Measurements from ENCODE around the gene SPOCK1.

Gene SPOCK1

DNA sequence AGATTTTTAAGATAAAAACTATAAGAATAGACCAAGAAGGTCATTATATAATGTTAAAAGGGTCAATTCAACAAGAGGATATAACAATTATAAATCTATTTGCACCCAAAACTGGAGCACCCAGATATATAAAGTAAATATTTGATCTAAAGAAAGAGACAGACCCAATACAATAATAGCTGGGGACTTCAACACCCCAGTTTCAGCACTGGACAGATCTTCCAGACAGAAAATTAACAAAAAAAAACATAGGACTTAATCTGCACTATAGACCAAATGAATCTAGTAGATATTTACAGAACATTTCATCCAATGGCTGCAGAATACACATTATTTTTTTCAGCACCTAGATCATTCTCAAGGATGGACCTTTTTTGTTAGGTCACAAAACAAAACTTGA lies 331.9 kb downstream of the SPOCK1 start:
- TF ChIP-seq, protein P1, sequence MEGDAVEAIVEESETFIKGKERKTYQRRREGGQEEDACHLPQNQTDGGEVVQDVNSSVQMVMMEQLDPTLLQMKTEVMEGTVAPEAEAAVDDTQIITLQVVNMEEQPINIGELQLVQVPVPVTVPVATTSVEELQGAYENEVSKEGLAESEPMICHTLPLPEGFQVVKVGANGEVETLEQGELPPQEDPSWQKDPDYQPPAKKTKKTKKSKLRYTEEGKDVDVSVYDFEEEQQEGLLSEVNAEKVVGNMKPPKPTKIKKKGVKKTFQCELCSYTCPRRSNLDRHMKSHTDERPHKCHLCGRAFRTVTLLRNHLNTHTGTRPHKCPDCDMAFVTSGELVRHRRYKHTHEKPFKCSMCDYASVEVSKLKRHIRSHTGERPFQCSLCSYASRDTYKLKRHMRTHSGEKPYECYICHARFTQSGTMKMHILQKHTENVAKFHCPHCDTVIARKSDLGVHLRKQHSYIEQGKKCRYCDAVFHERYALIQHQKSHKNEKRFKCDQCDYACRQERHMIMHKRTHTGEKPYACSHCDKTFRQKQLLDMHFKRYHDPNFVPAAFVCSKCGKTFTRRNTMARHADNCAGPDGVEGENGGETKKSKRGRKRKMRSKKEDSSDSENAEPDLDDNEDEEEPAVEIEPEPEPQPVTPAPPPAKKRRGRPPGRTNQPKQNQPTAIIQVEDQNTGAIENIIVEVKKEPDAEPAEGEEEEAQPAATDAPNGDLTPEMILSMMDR (IDR thresholded peaks at IDR 0.05), result no peak

DNA sequence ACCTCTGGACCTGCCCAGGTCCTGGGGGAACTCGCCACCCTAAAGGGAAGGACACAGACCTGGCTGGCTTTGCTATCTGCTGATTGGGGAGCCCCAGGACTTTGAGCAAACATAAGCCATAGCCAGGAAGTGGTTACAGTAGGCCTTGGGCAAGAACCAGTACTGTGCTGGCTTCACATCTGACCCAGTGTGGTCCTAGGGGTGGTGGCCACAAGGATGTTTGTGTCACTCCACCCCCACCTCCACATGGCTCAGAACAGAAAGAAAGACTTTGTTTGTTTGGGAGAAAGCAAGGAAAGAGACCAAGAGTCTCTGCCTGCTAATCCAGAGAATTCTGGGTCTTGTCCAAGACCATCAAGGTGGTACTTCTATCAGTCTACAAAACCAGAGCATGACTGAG lies 334.2 kb downstream of the SPOCK1 start:
- TF ChIP-seq, protein P1 (IDR thresholded peaks at IDR 0.05), result no peak

DNA sequence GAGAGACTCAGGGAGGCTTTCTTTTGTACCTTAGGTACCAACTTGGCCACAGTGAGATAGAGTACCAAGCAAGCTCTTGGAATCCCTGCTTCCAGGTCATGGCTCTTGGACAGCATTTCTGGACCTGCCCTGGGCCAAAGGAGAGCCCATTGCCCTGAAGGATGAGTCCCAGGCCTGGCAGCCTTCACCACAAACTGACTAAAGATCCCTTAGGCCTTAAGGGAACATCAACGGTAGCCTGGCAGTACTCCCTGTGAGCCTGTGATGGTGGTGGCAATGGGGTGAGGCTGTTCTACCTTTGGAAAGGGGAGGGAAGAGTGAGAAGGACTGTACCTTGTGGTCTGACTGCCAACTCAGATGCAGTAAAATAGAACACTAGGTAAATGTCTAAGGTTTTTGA lies 334.6 kb downstream of the SPOCK1 start:
- TF ChIP-seq, protein P1 (IDR thresholded peaks at IDR 0.05), result no peak

DNA sequence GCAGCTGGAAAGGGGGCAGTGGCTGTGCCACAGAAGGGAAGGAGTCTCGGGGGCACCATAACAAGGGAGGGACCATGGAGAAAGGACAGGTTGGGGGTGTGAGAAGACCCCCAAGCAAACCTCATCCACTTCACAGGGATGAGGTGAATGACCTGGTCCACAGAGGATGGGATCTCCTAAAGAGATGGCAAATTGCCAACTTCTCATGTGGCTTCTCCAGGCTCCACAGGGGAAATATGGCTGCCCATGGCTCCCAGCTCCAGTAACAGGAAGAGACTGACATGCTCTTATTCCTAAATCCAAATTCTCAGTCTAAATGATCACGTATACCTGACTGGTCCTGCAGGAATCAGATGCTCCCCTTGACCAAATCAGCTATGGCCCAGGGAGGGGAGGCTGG lies 340.4 kb downstream of the SPOCK1 start:
- TF ChIP-seq, protein P1 (IDR thresholded peaks at IDR 0.05), result no peak

DNA sequence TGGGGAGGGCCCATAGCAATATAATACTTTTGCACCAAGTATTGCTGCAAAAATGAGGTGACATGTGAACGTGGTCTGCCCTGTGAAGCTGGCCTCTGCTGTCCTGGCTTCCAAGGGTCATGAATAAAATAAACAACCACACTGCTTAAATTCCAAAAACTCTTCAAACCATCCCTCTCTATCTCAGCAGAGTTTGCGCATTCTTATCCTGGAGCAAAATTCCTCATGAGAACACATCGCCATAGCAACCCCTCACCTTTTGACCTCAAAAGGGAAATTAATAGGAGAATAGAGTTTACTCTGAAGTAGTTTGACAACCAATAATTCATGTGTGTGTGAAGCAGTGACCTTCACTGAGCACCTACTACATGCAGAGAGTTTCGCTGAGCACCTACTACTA lies 342.9 kb downstream of the SPOCK1 start:
- TF ChIP-seq, protein P1 (IDR thresholded peaks at IDR 0.05), result no peak

DNA sequence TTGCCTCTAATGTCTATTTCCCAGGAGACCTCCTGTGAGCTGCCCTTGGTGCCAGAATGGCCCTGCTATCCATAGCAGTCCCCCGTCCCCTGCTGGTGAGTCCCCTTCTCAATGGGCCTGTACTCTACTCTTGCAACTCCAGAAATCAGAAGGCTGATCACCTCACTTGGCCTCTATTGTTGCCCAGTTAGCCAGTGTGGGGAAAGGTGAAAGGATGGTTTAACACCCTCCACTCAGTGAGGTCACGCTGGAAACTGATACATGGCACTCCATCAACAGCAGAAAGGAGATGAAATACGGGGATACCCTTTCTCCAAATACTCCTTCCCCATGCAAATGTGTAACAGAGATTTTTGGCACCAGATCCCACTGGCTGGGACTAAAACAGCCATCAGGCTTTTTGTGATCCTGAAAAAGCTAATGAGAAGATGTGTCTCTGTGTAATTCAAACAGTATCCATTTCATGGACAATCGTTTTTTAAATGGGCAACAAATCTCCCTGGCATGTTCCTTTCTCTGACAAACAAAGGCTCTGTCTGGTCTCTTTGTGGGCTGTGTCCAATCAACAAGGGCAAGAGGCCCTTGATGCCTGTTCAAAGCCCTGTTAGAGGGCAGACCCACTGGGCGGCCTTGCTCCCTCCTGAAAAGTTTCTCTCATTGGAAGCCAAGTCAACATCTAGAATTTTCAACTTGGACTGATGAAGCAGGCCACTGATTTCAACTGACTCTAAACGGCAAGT lies 343.7 kb downstream of the SPOCK1 start:
- TF ChIP-seq, protein P1 (IDR thresholded peaks at IDR 0.05), result no peak

DNA sequence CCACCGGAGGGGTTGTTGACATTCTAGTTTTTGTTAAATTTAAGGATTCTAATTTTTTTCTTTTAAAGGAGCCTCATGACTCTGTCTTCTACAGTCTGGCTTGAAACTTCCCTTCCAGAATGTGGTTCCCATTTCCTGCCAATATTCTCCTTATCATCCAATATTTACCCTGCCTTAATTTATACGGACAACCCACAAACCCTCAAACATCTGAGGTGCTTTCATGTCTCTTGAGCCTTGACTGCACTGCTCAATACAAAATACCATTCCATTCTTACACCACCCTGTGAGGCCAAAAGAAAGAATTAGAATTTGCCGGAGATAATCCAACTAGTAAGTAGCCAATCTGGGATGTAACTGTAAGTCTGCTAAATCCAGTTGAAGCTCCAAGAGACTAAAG lies 346.5 kb downstream of the SPOCK1 start:
- TF ChIP-seq, protein P1 (IDR thresholded peaks at IDR 0.05), result no peak

DNA sequence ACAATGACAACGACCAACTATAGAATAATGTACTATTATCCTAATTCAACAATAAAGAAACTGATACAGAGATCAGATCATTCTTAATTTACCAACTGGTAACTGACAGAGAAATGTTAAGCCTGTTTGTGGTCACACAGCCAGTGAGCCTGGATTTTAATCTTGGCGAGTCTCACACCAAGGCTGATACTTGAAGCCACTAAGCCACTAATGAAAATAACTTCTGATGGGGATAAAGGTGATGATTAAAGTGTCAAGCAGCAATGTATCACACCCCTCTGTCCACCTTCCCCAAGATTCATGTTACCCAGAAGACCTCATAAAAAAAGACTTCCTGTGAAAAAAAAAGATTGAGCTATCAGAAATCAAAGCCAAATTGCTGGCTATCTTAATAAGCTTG lies 350.5 kb downstream of the SPOCK1 start:
- TF ChIP-seq, protein P1 (IDR thresholded peaks at IDR 0.05), result no peak
